Neural cell (in vitro differentiated cells): ENCODE measurements around the gene DPP10. TPM values are rescaled to one million over a fixed set of nuclear protein-coding genes. Genes with fewer than 3 reads are reported as not detected.
A peak's percentile ranks its signal among the peaks of the same experiment; 100 is the strongest.

Source experiments
- H2AFZ ChIP-seq: fragments of 200-600, 300-800 bp; sonication (generic), shearing (Covaris generic); 2 replicates; pipeline ENCODE4 v1.6.0; 2014; ENCODE audit warnings: low read depth, mild to moderate bottlenecking, antibody characterized with exemption, low read length, moderate library complexity
- H3F3A ChIP-seq: fragments of 200-600 bp; shearing (Covaris generic); 2 replicates; pipeline ENCODE4 v1.6.1; 2016; ENCODE audit warnings: mild to moderate bottlenecking, moderate library complexity, mixed read lengths, antibody characterized with exemption, low read length; ENCODE audit not compliant: insufficient read depth, poor library complexity, severe bottlenecking
- H3K27ac ChIP-seq: fragments of 200-600, 300-800 bp; sonication (generic), shearing (Covaris generic); 2 replicates; pipeline ENCODE4 v1.5.1; 2014; ENCODE audit warnings: mild to moderate bottlenecking, low read length, moderate library complexity
- H3K27me3 ChIP-seq: fragments of 300-800, 200-600 bp; sonication (generic), shearing (Covaris generic); 2 replicates; pipeline ENCODE4 v1.6.0; 2014; ENCODE audit warnings: mild to moderate bottlenecking, low read depth, low read length, moderate library complexity; ENCODE audit not compliant: insufficient read depth
- H3K36me3 ChIP-seq: fragments of 300-800, 200-600 bp; sonication (generic), shearing (Covaris generic); 2 replicates; pipeline ENCODE4 v1.5.1; 2014; ENCODE audit warnings: mild to moderate bottlenecking, antibody characterized with exemption, low read length, moderate library complexity; ENCODE audit not compliant: insufficient read depth
- H3K4me2 ChIP-seq: fragments of 300-800, 200-600 bp; sonication (generic), shearing (Covaris generic); 2 replicates; pipeline ENCODE4 v1.6.0; 2014; ENCODE audit warnings: mild to moderate bottlenecking, low read length
- H3K4me3 ChIP-seq: fragments of 300-800, 200-600 bp; sonication (generic), shearing (Covaris generic); 2 replicates; pipeline ENCODE4 v1.5.1; 2014; ENCODE audit warnings: mild to moderate bottlenecking, low read length, moderate library complexity
- H3K79me2 ChIP-seq: fragments of 200-600 bp; shearing (Covaris generic); replicated peaks from 2 replicates; pipeline ENCODE4 v1.6.0; 2014; ENCODE audit warnings: mild to moderate bottlenecking, low read length, moderate library complexity; ENCODE audit not compliant: insufficient read depth
- H3K9ac ChIP-seq: fragments of 300-800, 200-600 bp; sonication (generic), shearing (Covaris generic); 2 replicates; pipeline ENCODE4 v1.6.1; 2016; ENCODE audit warnings: mild to moderate bottlenecking, low read length, mixed read lengths
- H3K9me2 ChIP-seq: fragments of 200-600 bp; shearing (Covaris generic); 2 replicates; pipeline ENCODE4 v1.6.1; 2016; ENCODE audit warnings: mild to moderate bottlenecking, low read length, mixed read lengths; ENCODE audit not compliant: insufficient read depth
- H3K9me3 ChIP-seq: fragments of 200-600, 300-800 bp; sonication (generic), shearing (Covaris generic); 2 replicates; pipeline ENCODE4 v1.6.1; 2016; ENCODE audit warnings: mild to moderate bottlenecking, mixed run types, low read length, moderate library complexity, mixed read lengths
- H4K20me1 ChIP-seq: fragments of 200-600 bp; shearing (Covaris generic); 2 replicates; pipeline ENCODE4 v1.6.1; 2016; ENCODE audit warnings: mild to moderate bottlenecking, mixed run types; ENCODE audit not compliant: insufficient read depth
- EP300 ChIP-seq: fragments of 450-650 bp; conservative IDR thresholded peaks from 2 replicates; pipeline ENCODE4 v1.6.1; 2014; ENCODE audit warnings: antibody characterized with exemption, mild to moderate bottlenecking, moderate library complexity; ENCODE audit not compliant: poor library complexity, severe bottlenecking
- MXI1 ChIP-seq: fragments of 450-650 bp; conservative IDR thresholded peaks from 2 replicates; pipeline ENCODE4 v1.6.1; 2014; ENCODE audit warnings: antibody characterized with exemption, mild to moderate bottlenecking; ENCODE audit not compliant: poor library complexity, severe bottlenecking
- POLR2AphosphoS5 ChIP-seq: IDR thresholded peaks from 2 replicates; pipeline ENCODE4 v1.6.1; 2012
- RAD21 ChIP-seq: fragments of 450-650 bp; conservative IDR thresholded peaks from 2 replicates; pipeline ENCODE4 v1.6.1; 2014; ENCODE audit warnings: antibody characterized with exemption, mild to moderate bottlenecking, moderate library complexity
- REST ChIP-seq: IDR thresholded peaks from 2 replicates; pipeline ENCODE4 v1.6.1; 2012; ENCODE audit warnings: borderline replicate concordance
- SMC3 ChIP-seq: fragments of 450-650 bp; conservative IDR thresholded peaks from 2 replicates; pipeline ENCODE4 v1.6.1; 2014; ENCODE audit warnings: antibody characterized with exemption, mild to moderate bottlenecking, moderate library complexity; ENCODE audit not compliant: poor library complexity
- TAF1 ChIP-seq: IDR thresholded peaks from 2 replicates; pipeline ENCODE4 v1.6.1; 2012; ENCODE audit warnings: low read depth
- polyA plus RNA-seq: library from polyadenylated mRNA; depleted of rRNA; stranded (reverse); fragments of >200 nt; gene quantifications from 2 replicates; pipeline ENCODE4 v1.2.3, GENCODE V29; 2014
- TF ChIP-seq, protein P1 (sequence below): fragments of 450-650 bp; IDR thresholded peaks from 2 replicates; pipeline ENCODE4 v1.5.1; 2014; ENCODE audit warnings: antibody characterized with exemption, mild to moderate bottlenecking, moderate library complexity; ENCODE audit not compliant: poor library complexity, severe bottlenecking

Gene DPP10
- polyA plus RNA-seq, 1 donor from 2014 or later, result 13.9 TPM

DNA sequence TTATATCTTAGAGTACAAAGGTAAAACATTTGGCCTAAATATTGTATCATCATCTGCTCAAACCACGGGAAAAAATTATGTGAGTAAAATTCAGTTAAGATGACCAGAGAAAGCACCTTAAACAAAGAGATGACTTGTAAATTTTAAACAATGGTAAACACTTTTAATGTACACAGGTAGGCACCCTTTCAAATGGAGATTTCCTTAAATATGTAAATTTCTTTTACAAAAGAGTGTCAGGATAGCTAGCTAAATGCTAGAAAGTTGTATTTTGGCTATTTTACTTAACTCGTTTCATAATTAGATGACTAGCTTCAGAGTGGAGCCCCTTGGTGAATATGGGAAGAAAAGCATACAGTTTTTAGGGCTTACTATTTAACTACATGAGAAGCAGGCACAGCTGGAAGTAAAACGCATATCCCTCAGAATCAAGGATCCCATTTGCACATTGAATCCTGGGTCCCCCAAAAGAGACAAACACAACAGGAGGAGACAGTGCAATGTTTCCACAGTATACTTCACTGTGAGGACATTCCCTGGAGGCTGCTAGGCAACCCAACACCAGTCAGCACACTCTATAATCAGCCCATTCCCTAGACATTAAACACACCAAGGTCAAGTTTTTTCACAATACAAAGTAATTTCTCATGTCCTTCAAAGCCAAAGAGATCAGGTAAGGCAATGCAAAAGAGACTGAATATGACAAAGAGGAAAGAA is 1154.4 kb downstream of the DPP10 start:
- H3K27ac ChIP-seq, result no peak overlapping the region
- no peaks in the 10 kb centered on the region for H4K20me1 ChIP-seq
- no peak overlapping the region for H3K4me3 ChIP-seq
- H3K27me3 ChIP-seq, result no peaks in the 10 kb centered on the region
- H3K9me2 ChIP-seq, result no peaks in the 10 kb centered on the region
- H3K36me3 ChIP-seq, result no peaks in the 10 kb centered on the region
- H3K9ac ChIP-seq, result no peak overlapping the region
- no peaks in the 10 kb centered on the region for H3F3A ChIP-seq
- no peak overlapping the region for H3K4me2 ChIP-seq
- no peak overlapping the region for H2AFZ ChIP-seq
- TF ChIP-seq POLR2AphosphoS5, result no peak
- no peak for TF ChIP-seq TAF1
- TF ChIP-seq MXI1, result no peak
- TF ChIP-seq, protein P1, sequence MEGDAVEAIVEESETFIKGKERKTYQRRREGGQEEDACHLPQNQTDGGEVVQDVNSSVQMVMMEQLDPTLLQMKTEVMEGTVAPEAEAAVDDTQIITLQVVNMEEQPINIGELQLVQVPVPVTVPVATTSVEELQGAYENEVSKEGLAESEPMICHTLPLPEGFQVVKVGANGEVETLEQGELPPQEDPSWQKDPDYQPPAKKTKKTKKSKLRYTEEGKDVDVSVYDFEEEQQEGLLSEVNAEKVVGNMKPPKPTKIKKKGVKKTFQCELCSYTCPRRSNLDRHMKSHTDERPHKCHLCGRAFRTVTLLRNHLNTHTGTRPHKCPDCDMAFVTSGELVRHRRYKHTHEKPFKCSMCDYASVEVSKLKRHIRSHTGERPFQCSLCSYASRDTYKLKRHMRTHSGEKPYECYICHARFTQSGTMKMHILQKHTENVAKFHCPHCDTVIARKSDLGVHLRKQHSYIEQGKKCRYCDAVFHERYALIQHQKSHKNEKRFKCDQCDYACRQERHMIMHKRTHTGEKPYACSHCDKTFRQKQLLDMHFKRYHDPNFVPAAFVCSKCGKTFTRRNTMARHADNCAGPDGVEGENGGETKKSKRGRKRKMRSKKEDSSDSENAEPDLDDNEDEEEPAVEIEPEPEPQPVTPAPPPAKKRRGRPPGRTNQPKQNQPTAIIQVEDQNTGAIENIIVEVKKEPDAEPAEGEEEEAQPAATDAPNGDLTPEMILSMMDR, result no peak
- no peak for TF ChIP-seq RAD21
- no peak for TF ChIP-seq SMC3
- TF ChIP-seq EP300, result no peak
- no peaks in the 10 kb centered on the region for H3K79me2 ChIP-seq
- no peaks in the 10 kb centered on the region for H3K9me3 ChIP-seq

DNA sequence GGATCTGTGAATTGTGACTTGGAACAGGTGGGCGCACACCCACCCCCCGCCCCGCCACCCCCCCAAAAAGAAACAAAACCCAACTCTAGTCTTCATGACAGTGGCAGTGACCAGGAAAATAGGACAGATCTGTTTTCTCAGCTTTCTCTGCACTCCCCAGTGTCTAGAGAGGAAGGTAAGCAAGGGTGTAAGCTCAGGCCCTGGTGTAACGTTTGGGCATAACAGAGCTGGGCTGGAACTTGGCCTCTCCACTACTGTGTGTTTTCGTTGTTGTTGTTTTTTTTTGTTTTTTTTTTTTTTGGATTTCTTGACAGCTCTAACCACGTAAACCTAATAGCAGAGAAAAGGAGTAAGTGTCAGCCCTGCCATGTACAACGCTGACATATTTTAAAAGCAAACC is 1160.8 kb downstream of the DPP10 start:
- no peaks in the 10 kb centered on the region for H3K27me3 ChIP-seq
- TF ChIP-seq EP300 (no peak), TAF1 (no peak), REST (no peak)
- H3K36me3 ChIP-seq, result no peaks in the 10 kb centered on the region
- no peak overlapping the region for H2AFZ ChIP-seq
- no peaks in the 10 kb centered on the region for H3F3A ChIP-seq
- no peaks in the 10 kb centered on the region for H3K9me2 ChIP-seq
- H3K9ac ChIP-seq, result no peak overlapping the region
- peak overlapping the region; percentile 21 for H3K4me2 ChIP-seq
- H3K79me2 ChIP-seq, result no peaks in the 10 kb centered on the region
- H3K4me3 ChIP-seq, result no peak overlapping the region
- H4K20me1 ChIP-seq, result no peaks in the 10 kb centered on the region
- no peak overlapping the region for H3K27ac ChIP-seq
- H3K9me3 ChIP-seq, result no peaks in the 10 kb centered on the region

- Histone ChIP-seq H3K27me3 (no peaks in the 10 kb centered on the region), H3K9me3 (no peaks in the 10 kb centered on the region), H3K4me2 (no peak overlapping the region), H3K27ac (no peak overlapping the region), H2AFZ (no peak overlapping the region), H3K36me3 (no peaks in the 10 kb centered on the region), H3K79me2 (no peaks in the 10 kb centered on the region), H3F3A (no peaks in the 10 kb centered on the region), H3K9me2 (no peaks in the 10 kb centered on the region), H4K20me1 (no peaks in the 10 kb centered on the region), H3K9ac (no peak overlapping the region), H3K4me3 (no peak overlapping the region)
- TF ChIP-seq MXI1, result no peak
Measured at GRCh38 chr2:115606350-115606749, 1163.9 kb downstream of the DPP10 start.
